SK-N-SH (cell line): ENCODE data around the gene FBXO27. TPM values are rescaled to one million over a fixed set of nuclear protein-coding genes. Genes with fewer than 3 reads are reported as not detected.

Source experiments
- CTCF ChIA-PET: fragments of 300-600, 350-600 bp; formaldehyde crosslinking; extraction: SDS; loops from one replicate; lab custom pipeline; 2021; lab: Yijun Ruan, JAX
- POLR2A ChIA-PET: fragments of 350-600 bp; sonication (Branson Sonifier 250); formaldehyde crosslinking; extraction: SDS; loops from one replicate; lab custom pipeline; 2020; ENCODE audit warnings: antibody characterized with exemption, inconsistent platforms; lab: Yijun Ruan, JAX
- DNase-seq: peaks from one replicate; pipeline ENCODE4 v3.0.0; 2012
- H2AFZ ChIP-seq: fragments of 200-600 bp; sonication (generic); 2 replicates; pipeline ENCODE4 v1.8.1; 2016; ENCODE audit warnings: antibody characterized with exemption, mild to moderate bottlenecking, low read depth
- H3F3A ChIP-seq: fragments of 200-600 bp; sonication (generic); replicated peaks from 2 replicates; pipeline ENCODE3; 2016; ENCODE audit warnings: antibody characterized with exemption, mild to moderate bottlenecking; ENCODE audit not compliant: insufficient read depth
- H3K27ac ChIP-seq, 2 experiments: fragments of 200-500 bp in 1 of 2; fragments of 200-600 bp in 1 of 2; sonication (Bioruptor generic) in 1 of 2; sonication (generic), shearing (Covaris generic) in 1 of 2; 2 replicates each; pipeline versions ENCODE4 v1.5.1 to v1.6.1; 2014 to 2016; ENCODE audit warnings: low read depth in 2 of 2, inconsistent platforms in 1 of 2, low read length in 1 of 2, mild to moderate bottlenecking in 1 of 2, mixed read lengths in 1 of 2
- H3K27me3 ChIP-seq: fragments of 200-600 bp; sonication (generic), shearing (Covaris generic); 2 replicates; pipeline ENCODE4 v1.6.1; 2016; ENCODE audit warnings: mixed run types; ENCODE audit not compliant: insufficient read depth
- H3K36me3 ChIP-seq, 2 experiments: fragments of 200-500 bp in 1 of 2; fragments of 200-600 bp in 1 of 2; sonication (Bioruptor generic) in 1 of 2; sonication (generic) in 1 of 2; replicated peaks in 1 of 2; 2 replicates each; pipeline versions ENCODE3 to v1.5.1; 2014 to 2016; ENCODE audit warnings: low read length in 1 of 2, mild to moderate bottlenecking in 1 of 2; ENCODE audit not compliant: insufficient read depth in 2 of 2, control insufficient read depth in 1 of 2
- H3K4me1 ChIP-seq, 2 experiments: fragments of 200-500 bp in 1 of 2; fragments of 200-600 bp in 1 of 2; sonication (Bioruptor generic) in 1 of 2; sonication (generic), shearing (Covaris generic) in 1 of 2; 2 replicates each; pipeline versions ENCODE4 v1.5.1 to v1.6.1; 2014 to 2016; ENCODE audit warnings: low read depth in 1 of 2, low read length in 1 of 2, mixed run types in 1 of 2; ENCODE audit not compliant: insufficient read depth in 2 of 2, control insufficient read depth in 1 of 2
- H3K4me2 ChIP-seq: fragments of 200-600 bp; sonication (generic), shearing (Covaris generic); 2 replicates; pipeline ENCODE4 v1.6.1; 2017; ENCODE audit warnings: mixed run types
- H3K4me3 ChIP-seq, 2 experiments: fragments of 200-500 bp in 1 of 2; fragments of 200-600 bp in 1 of 2; sonication (Bioruptor generic) in 1 of 2; sonication (generic), shearing (Covaris generic) in 1 of 2; 2 replicates each; pipeline versions ENCODE4 v1.5.1 to v1.8.1; 2014 to 2016; ENCODE audit warnings: low read depth in 2 of 2, inconsistent platforms in 1 of 2, low read length in 1 of 2, mild to moderate bottlenecking in 1 of 2, mixed read lengths in 1 of 2, moderate library complexity in 1 of 2
- H3K79me2 ChIP-seq: fragments of 200-600 bp; sonication (generic); 2 replicates; pipeline ENCODE4 v1.8.1; 2017; ENCODE audit warnings: mild to moderate bottlenecking; ENCODE audit not compliant: insufficient read depth
- H3K9ac ChIP-seq: fragments of 200-600 bp; sonication (generic); 2 replicates; pipeline ENCODE4 v1.6.1; 2017; ENCODE audit warnings: mixed run types
- H3K9me2 ChIP-seq: fragments of 200-600 bp; sonication (generic); 2 replicates; pipeline ENCODE4 v1.6.1; 2017; ENCODE audit warnings: mixed run types
- H3K9me3 ChIP-seq: fragments of 200-600 bp; sonication (generic); 2 replicates; pipeline ENCODE4 v1.6.1; 2017; ENCODE audit warnings: mixed run types, mild to moderate bottlenecking, moderate library complexity
- H4K20me1 ChIP-seq: fragments of 200-600 bp; sonication (generic); 2 replicates; pipeline ENCODE4 v1.6.1; 2017; ENCODE audit warnings: mild to moderate bottlenecking, mixed run types; ENCODE audit not compliant: insufficient read depth
- CHD2 ChIP-seq: fragments of 150-350 bp; IDR thresholded peaks from 2 replicates; pipeline ENCODE4 v1.6.1; 2018; ENCODE audit warnings: low read length; ENCODE audit not compliant: partially characterized antibody
- ELF1 ChIP-seq: IDR thresholded peaks from 2 replicates; pipeline ENCODE4 v1.4.0; 2012
- FOSL2 ChIP-seq: IDR thresholded peaks from 2 replicates; pipeline ENCODE4 v1.4.0; 2012; ENCODE audit warnings: low read depth, mild to moderate bottlenecking, moderate library complexity, borderline replicate concordance
- FOXM1 ChIP-seq: IDR thresholded peaks from 2 replicates; pipeline ENCODE4 v1.4.0; 2012; ENCODE audit warnings: low read depth, mild to moderate bottlenecking
- GABPA ChIP-seq: IDR thresholded peaks from 2 replicates; pipeline ENCODE4 v1.4.0; 2012; ENCODE audit warnings: low read depth, mild to moderate bottlenecking
- GATA2 ChIP-seq: sonication (generic); formaldehyde crosslinking; IDR thresholded peaks from 2 replicates; pipeline ENCODE4 v1.5.0; 2020; ENCODE audit warnings: mild to moderate bottlenecking, missing genetic modification reagents
- JUND ChIP-seq: IDR thresholded peaks from 2 replicates; pipeline ENCODE4 v1.4.0; 2012
- MAX ChIP-seq: IDR thresholded peaks from 2 replicates; pipeline ENCODE4 v1.4.0; 2012; ENCODE audit warnings: low read depth
- MEF2A ChIP-seq: IDR thresholded peaks from 2 replicates; pipeline ENCODE4 v1.4.0; 2012; ENCODE audit warnings: low read depth, borderline replicate concordance
- MXI1 ChIP-seq: IDR thresholded peaks from 2 replicates; pipeline ENCODE4 v1.6.1; 2012; ENCODE audit warnings: mild to moderate bottlenecking, low read depth, low read length, improper control_type of control experiment
- POLR2AphosphoS5 ChIP-seq: IDR thresholded peaks from 2 replicates; pipeline ENCODE4 v1.6.1; 2012; ENCODE audit warnings: low read depth, low read length
- RAD21 ChIP-seq: IDR thresholded peaks from 2 replicates; pipeline ENCODE4 v1.6.1; 2012; ENCODE audit warnings: mild to moderate bottlenecking, low read length
- RFX5 ChIP-seq: IDR thresholded peaks from 2 replicates; pipeline ENCODE4 v1.6.1; 2012; ENCODE audit warnings: mild to moderate bottlenecking, improper control_type of control experiment, low read length
- RXRA ChIP-seq: IDR thresholded peaks from 2 replicates; pipeline ENCODE4 v1.4.0; 2012; ENCODE audit warnings: low read depth, mild to moderate bottlenecking, borderline replicate concordance
- SIN3A ChIP-seq: IDR thresholded peaks from 2 replicates; pipeline ENCODE4 v1.6.1; 2012; ENCODE audit warnings: low read depth, mild to moderate bottlenecking, low read length, moderate library complexity, borderline replicate concordance
- SMC3 ChIP-seq: IDR thresholded peaks from 2 replicates; pipeline ENCODE4 v1.6.1; 2012; ENCODE audit warnings: low read depth, low read length, improper control_type of control experiment
- TAF1 ChIP-seq: IDR thresholded peaks from 2 replicates; pipeline ENCODE4 v1.6.1; 2012; ENCODE audit warnings: low read depth, mild to moderate bottlenecking, low read length, moderate library complexity, borderline replicate concordance
- TEAD4 ChIP-seq: IDR thresholded peaks from 2 replicates; pipeline ENCODE4 v1.4.0; 2012; ENCODE audit warnings: mild to moderate bottlenecking, borderline replicate concordance; ENCODE audit not compliant: insufficient read depth
- ZBTB33 ChIP-seq: IDR thresholded peaks from 2 replicates; pipeline ENCODE4 v1.4.0; 2012; ENCODE audit warnings: low read depth, borderline replicate concordance
- WGBS: methylation state at CpG from one replicate; pipeline ENCODE4 v1.1.6; 2017; ENCODE audit warnings: low lambda C conversion rate; 5-methylcytosine and 5-hydroxymethylcytosine counted together
- polyA plus RNA-seq, 3 experiments: library from polyadenylated mRNA; depleted of rRNA; stranded (reverse); fragments of >200 nt; gene quantifications; 2 replicates each; pipeline ENCODE4 v1.2.3, GENCODE V29; 2012
- TF ChIP-seq, protein P1 (sequence below): IDR thresholded peaks from 2 replicates; pipeline ENCODE4 v1.4.0; 2012; ENCODE audit warnings: low read depth, borderline replicate concordance
- TF ChIP-seq, protein P2 (sequence below): fragments of 150-350 bp; IDR thresholded peaks from 2 replicates; pipeline ENCODE4 v1.6.1; 2017; ENCODE audit warnings: antibody characterized with exemption, low read length, low read depth, borderline replicate concordance

The FBXO27 gene
- polyA plus RNA-seq, 1 of the 3 experiments (the other 2 are of a cell fraction) = 5.8 TPM

DNA sequence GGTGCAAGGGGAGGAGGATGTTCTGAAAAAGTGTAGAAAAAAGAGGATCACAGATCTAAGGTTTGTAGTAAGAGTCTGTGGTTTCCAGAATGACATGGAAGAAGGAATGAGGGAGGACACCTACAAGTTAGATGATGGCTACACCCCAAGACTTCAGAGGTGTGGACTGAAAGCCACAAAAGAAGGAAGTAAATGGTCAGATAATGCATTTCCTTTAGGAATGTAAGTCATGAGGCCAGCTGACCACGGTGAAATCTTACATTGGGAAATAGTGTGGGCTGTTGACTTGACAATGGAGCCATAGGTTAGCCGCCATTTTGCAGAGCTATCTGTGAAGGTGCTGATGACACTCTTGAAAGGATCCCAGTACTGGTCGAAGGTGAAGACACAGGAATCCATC, 25.3 kb upstream of the FBXO27 start (continued):
- TF ChIP-seq, protein P1, sequence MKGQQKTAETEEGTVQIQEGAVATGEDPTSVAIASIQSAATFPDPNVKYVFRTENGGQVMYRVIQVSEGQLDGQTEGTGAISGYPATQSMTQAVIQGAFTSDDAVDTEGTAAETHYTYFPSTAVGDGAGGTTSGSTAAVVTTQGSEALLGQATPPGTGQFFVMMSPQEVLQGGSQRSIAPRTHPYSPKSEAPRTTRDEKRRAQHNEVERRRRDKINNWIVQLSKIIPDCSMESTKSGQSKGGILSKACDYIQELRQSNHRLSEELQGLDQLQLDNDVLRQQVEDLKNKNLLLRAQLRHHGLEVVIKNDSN = no peak
- TF ChIP-seq TAF1 = no peak
- TF ChIP-seq MEF2A = no peak
- TF ChIP-seq RAD21 = no peak
- TF ChIP-seq MXI1 = no peak

DNA sequence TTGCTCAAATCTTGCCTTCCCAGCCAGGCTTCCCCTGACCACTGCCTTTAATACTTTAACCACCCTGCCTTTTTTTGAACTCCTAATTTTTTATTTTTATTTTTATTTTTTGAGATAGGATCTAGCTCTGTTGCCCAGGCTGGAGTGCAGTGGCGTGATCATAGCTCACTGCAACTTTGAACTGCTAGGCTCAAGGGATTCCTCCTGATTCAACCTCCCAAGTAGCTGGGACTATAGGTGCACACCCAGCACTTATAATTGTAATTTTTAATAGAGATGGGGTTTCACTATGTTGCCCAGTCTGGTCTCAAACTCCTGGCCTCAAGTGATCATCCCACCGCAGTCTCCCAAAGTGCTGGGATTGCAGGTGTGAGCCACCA, 21.7 kb upstream of the FBXO27 start:
- Histone ChIP-seq H3F3A (no peaks in the 10 kb centered on the region), H3K79me2 (no peaks in the 10 kb centered on the region), H3K9me2 (no peaks in the 10 kb centered on the region), H3K27me3 (no peaks in the 10 kb centered on the region), H2AFZ (no peak overlapping the region), H3K9me3 (no peaks in the 10 kb centered on the region), H3K4me1 (no peaks in the 10 kb centered on the region; a peak in 1 of 4 replicates), H3K4me2 (no peak overlapping the region), H3K9ac (no peak overlapping the region), H3K36me3 (no peaks in the 10 kb centered on the region), H3K27ac (no peak overlapping the region), H3K4me3 (no peak overlapping the region), H4K20me1 (no peaks in the 10 kb centered on the region)
- TF ChIP-seq MEF2A (no peak), ELF1 (no peak), ZBTB33 (no peak), CHD2 (no peak), POLR2AphosphoS5 (no peak), FOSL2 (no peak), MXI1 (no peak), GATA2 (CRISPR knock-in tag) (no peak), TEAD4 (no peak)
- WGBS = 90% methylated on average over 2 of the region's 2 CpGs
- ChIA-PET POLR2A (no interaction called here), CTCF (interaction anchor here (1.0 to 3.5 kb wide), 4 partner anchors 14 to 24 kb away, joined by 3 to 19 read pairs (median 3); partner anchors contain the start of gene FBXO27)
- no peak for DNase-seq

- ChIA-PET CTCF (interaction anchor here (0.5 to 3.5 kb wide), 9 partner anchors 13 to 299 kb away, joined by 3 to 30 read pairs (median 5); partner anchors contain the start of gene FBXO27), POLR2A (no interaction called here)
- no peaks in the 10 kb centered on the region; a peak in 1 of 4 replicates for H3K4me1 ChIP-seq
- TF ChIP-seq SMC3 (no peak), GABPA (no peak), JUND (no peak), MAX (no peak), CHD2 (no peak), SIN3A (no peak), MEF2A (no peak), FOXM1 (no peak), RFX5 (no peak), RXRA (no peak)
- TF ChIP-seq, protein P1 = no peak
- TF ChIP-seq, protein P2, sequence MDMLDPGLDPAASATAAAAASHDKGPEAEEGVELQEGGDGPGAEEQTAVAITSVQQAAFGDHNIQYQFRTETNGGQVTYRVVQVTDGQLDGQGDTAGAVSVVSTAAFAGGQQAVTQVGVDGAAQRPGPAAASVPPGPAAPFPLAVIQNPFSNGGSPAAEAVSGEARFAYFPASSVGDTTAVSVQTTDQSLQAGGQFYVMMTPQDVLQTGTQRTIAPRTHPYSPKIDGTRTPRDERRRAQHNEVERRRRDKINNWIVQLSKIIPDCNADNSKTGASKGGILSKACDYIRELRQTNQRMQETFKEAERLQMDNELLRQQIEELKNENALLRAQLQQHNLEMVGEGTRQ = no peak
Measured at GRCh38 chr19:39053276-39054090, 21.1 kb upstream of the FBXO27 start.

More at GRCh38 chr19:39053276-39054090, 21.1 kb upstream of the FBXO27 start:
- Histone ChIP-seq H3K79me2 (no peaks in the 10 kb centered on the region), H3K4me2 (no peak overlapping the region), H2AFZ (no peak overlapping the region), H3F3A (no peaks in the 10 kb centered on the region), H3K27ac (no peak overlapping the region), H3K36me3 (no peaks in the 10 kb centered on the region), H3K9me3 (no peaks in the 10 kb centered on the region), H3K27me3 (no peaks in the 10 kb centered on the region), H4K20me1 (no peaks in the 10 kb centered on the region), H3K9ac (no peak overlapping the region), H3K4me3 (no peak overlapping the region), H3K9me2 (no peaks in the 10 kb centered on the region)
- 78% methylated on average over 12 of the region's 18 CpGs for WGBS
- no peak for DNase-seq
